Pancreas (tissue), 10 donors: ENCODE results near the gene SFMBT2. TPM values are rescaled to one million over a fixed set of nuclear protein-coding genes. Genes with fewer than 3 reads are reported as not detected.
"Not testable (repeated sequence)": the region's sequence is repeated elsewhere in the genome, so short reads cannot be mapped to it uniquely, and the experiment has no call there.

Source experiments
- ATAC-seq, 4 donors: fragments of 200-7000 bp; cut with Tn5 transposase; one replicate each; pipeline versions ENCODE4 v1.8.0 to v1.9.1; 2020; ENCODE audit warnings: mild to moderate bottlenecking in 4 of 4, moderate library complexity in 4 of 4
- DNase-seq, 6 donors: peaks; one replicate each; pipeline ENCODE4 v3.0.0-alpha.2; 2020
- FAIRE-seq: peaks from 2 replicates; lab custom pipeline; 2012; peaks lifted over from hg19 to GRCh38; lab: Jason Lieb, UNC
- H3K27ac ChIP-seq, 4 donors: fragments of 200-600 bp; sonication (generic); 1 replicate in 3 of 4; 2 replicates in 1 of 4; pipeline versions ENCODE4 v1.5.0 to v1.8.0; 2020
- H3K27me3 ChIP-seq, 4 donors: fragments of 200-600 bp; one replicate each; pipeline ENCODE4 v1.8.0; 2021
- H3K36me3 ChIP-seq, 3 donors: fragments of 200-600 bp; sonication (generic) in 1 of 3; one replicate each; pipeline versions ENCODE4 v1.5.0 to v1.8.0; 2020 to 2021
- H3K4me1 ChIP-seq, 3 donors: fragments of 200-600 bp; one replicate each; pipeline ENCODE4 v1.8.0; 2021
- H3K4me3 ChIP-seq, 4 donors: fragments of 200-600 bp; sonication (generic) in 2 of 4; one replicate each; pipeline versions ENCODE4 v1.5.0 to v1.8.0; 2020 to 2021
- H3K9me3 ChIP-seq, 4 donors: fragments of 200-600 bp; one replicate each; pipeline ENCODE4 v1.8.0; 2021
- WGBS, 2 donors: extraction: QIAGEN DNeasy Blood & Tissue Kit; methylation state at CpG; one replicate each; pipeline ENCODE4 v1.1.7; 2013; 5-methylcytosine and 5-hydroxymethylcytosine counted together
- intact Hi-C, 3 donors: fragments of 100-400 bp; cut with DNase I; formaldehyde crosslinking; loops; one replicate each; pipeline versions ENCODE4 v1.11.1 to v1.14.2; 2022
- polyA plus RNA-seq, 2 donors: library from polyadenylated mRNA; stranded (reverse); fragments of 200-250 nt; gene quantifications; one replicate each; pipeline ENCODE4 v1.2.3, GENCODE V29; 2013
- total RNA-seq, 6 donors: library from RNA; stranded (reverse); fragmentation: NEBNext Ultra II Directional in 4 of 6; extraction: Animal tissue kit (Norgen Biotek cat#: 25700) in 4 of 6; gene quantifications; one replicate each; pipeline versions ENCODE4 v1.2.1 to v1.2.4, GENCODE V29; 2021 to 2023
- TF ChIP-seq, protein P1 (sequence below), 4 donors: fragments of 200-600 bp; sonication (generic) in 3 of 4; IDR thresholded peaks; one replicate each; pipeline versions ENCODE4 v1.5.0 to v1.8.0; 2021; ENCODE audit warnings: antibody characterized with exemption in 4 of 4
- donor health status: healthy with polysubstance abuse.
- donor health status: DM: no; HTN: no; CAD: no; lungs with moderate emphysema.
- donor health status: DM: no; HTN: no; CAD: no.
- donor health status: control.
- donor health status: control.
- donor health status: Bipolar disorder and iron deficiency.
- donor health status: DM: yes; HTN: yes; CAD: no.
- donor health status: DM: no; HTN: no; CAD: no.
- donor health status: DM: no; HTN: no; CAD: no.
- donor health status: DM: yes; HTN: yes; CAD: no.

Gene SFMBT2
- total and polyA plus RNA-seq, 8 donors = 0.65 to 9.4 (median 1.9) TPM

DNA sequence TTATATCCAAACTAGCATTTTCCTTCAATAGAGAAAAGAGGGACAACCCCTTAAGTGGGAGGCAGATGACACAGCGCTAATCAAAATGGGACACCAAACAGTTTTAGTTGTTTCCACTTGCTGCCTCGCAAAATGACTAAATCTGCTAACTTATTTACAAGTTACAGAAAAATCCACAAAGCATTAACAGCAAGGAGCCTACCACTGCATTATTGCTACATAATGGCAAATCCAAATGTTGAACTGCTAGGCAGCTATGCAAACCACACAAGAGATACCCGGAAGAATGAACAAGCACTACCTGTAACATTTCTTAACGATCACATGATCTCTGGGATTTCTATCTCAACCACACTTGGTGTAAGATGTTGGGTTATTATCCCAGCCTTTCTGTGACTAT is 96.7 kb downstream of the SFMBT2 start:
- Histone ChIP-seq H3K4me1 (no peaks in the 10 kb centered on the region), H3K27ac (no peak overlapping the region), H3K9me3 (no peaks in the 10 kb centered on the region), H3K36me3 (no peaks in the 10 kb centered on the region), H3K4me3 (no peak overlapping the region), H3K27me3 (no peaks in the 10 kb centered on the region)
- DNase-seq (no peak), FAIRE-seq (no peak), ATAC-seq (no peak)
- intact Hi-C loops = no loop called here
- TF ChIP-seq, protein P1, sequence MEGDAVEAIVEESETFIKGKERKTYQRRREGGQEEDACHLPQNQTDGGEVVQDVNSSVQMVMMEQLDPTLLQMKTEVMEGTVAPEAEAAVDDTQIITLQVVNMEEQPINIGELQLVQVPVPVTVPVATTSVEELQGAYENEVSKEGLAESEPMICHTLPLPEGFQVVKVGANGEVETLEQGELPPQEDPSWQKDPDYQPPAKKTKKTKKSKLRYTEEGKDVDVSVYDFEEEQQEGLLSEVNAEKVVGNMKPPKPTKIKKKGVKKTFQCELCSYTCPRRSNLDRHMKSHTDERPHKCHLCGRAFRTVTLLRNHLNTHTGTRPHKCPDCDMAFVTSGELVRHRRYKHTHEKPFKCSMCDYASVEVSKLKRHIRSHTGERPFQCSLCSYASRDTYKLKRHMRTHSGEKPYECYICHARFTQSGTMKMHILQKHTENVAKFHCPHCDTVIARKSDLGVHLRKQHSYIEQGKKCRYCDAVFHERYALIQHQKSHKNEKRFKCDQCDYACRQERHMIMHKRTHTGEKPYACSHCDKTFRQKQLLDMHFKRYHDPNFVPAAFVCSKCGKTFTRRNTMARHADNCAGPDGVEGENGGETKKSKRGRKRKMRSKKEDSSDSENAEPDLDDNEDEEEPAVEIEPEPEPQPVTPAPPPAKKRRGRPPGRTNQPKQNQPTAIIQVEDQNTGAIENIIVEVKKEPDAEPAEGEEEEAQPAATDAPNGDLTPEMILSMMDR (IDR thresholded peaks at IDR 0.05) = no peak
- whole genome bisulfite sequencing, 2 donors = 76 to 86% methylated on average over 4 of the region's 4 CpGs

DNA sequence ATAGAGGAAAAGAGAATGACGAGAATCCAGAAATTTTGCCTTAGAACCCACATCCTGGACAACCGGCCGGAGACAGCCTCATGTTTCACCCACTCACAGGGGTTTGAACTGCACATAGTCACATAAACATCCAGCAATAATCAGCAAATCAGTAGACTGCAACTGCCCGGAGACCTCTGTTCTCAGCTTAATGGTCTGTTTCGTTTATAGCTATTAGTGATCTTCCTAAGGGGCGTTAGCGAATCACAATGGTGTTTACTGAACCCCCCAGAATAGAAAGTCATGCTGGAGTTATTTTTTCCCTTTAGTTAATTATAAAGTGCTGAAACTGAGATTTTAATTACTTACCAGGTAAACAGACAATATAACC is 98.4 kb downstream of the SFMBT2 start:
- DNase-seq = no peak
- Histone ChIP-seq H3K4me1 (no peaks in the 10 kb centered on the region), H3K27ac (no peak overlapping the region), H3K4me3 (no peak overlapping the region), H3K9me3 (no peaks in the 10 kb centered on the region), H3K36me3 (no peaks in the 10 kb centered on the region), H3K27me3 (no peaks in the 10 kb centered on the region)
- no peak for FAIRE-seq
- TF ChIP-seq, protein P1 (IDR thresholded peaks at IDR 0.05) = no peak
- intact Hi-C loops = no loop called here
- WGBS, 2 donors = 77 to 89% methylated on average over 7 of the region's 7 CpGs
- no peak for ATAC-seq

DNA sequence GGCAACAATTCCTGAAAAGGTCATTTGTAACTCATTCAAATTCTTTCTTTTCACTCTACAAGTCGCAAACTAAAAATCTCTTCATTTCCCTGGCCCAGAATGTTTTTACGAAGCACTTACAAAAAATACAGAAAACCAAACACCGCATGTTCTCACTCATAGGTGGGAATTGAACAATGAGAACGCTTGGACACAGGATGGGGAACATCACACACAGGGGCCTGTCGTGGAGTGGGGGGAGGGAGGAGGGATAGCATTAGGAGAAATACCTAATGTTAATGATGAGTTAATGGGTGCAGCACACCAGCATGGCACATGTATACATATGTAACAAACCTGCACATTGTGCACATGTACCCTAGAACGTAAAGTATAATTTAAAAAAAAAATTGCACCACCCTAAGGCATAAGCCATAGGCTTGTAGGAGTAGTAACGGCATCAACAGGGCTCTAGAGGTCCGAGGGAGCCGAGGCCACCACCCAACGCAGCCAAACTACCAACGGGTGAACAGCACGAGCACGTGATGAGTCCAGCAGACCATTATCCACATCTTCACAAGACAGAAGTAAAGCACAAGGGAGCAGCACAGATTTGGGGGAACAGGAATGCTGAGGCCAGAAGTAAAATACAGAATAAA is 98.9 kb downstream of the SFMBT2 start:
- H3K27ac ChIP-seq, H3K9me3 ChIP-seq, DNase-seq, H3K4me1 ChIP-seq, ATAC-seq, FAIRE-seq, H3K4me3 ChIP-seq, intact Hi-C loops, H3K36me3 ChIP-seq, H3K27me3 ChIP-seq: not testable (repeated sequence)
- 65 to 82% methylated on average over 13 of the region's 13 CpGs for WGBS, 2 donors

DNA sequence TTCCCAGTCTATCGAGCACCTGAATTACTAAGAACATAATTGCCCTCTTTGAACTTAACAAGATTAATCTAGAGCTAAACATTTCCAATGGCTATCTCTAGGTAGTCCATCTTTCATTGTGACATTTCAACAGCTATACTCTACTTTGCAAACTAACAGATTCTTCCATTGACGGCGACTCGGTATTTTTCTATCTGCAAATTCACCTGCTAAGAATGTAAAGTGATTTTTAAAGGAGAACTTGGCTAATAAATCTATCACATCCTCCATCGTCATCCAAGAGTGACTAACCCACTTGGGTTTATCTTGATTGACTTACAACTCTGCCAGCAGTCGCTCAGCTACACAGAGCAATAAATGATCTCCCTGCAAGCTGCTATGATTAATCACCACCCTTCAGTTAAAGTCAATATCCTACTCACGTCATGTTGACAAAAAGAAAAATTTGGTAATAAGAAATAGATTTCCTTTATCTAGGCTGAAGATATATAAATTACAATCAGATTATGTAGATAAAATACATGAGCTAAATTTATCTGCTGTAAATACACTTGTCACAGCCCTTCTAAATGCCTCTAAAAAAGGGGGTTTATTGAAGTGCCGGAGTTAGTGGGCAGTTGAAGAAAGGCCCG is 99.5 kb downstream of the SFMBT2 start:
- Histone ChIP-seq H3K9me3 (no peaks in the 10 kb centered on the region), H3K27ac (no peak overlapping the region), H3K4me1 (no peaks in the 10 kb centered on the region), H3K27me3 (no peaks in the 10 kb centered on the region), H3K4me3 (no peak overlapping the region), H3K36me3 (no peaks in the 10 kb centered on the region)
- TF ChIP-seq, protein P1 (IDR thresholded peaks at IDR 0.05) = no peak
- FAIRE-seq (no peak), ATAC-seq (peak in 2 of 4 donors; percentile 35 to 70), DNase-seq (no peak)
- 22 to 25% methylated on average over 9 of the region's 9 CpGs for WGBS, 2 donors
- intact Hi-C loops = no loop called here

DNA sequence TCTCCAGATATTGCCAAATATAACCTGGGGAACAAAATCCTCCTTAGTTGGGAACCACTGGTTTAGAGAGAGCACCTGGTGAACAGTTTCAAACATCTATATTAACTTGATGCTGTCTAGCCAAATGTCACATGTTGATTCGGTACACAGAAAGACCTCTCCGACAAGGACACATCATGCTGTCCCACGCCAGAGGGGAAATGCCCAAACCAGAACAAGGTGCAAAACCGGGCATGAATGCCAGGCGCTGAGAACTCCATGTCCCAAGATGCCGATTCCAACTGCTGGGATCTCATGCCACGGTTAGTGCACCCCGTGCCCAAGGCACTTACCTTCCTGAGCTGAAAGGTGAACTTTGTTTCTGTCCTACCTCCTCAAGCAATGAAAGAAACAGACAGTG is 100.8 kb downstream of the SFMBT2 start:
- no peaks in the 10 kb centered on the region for H3K9me3 ChIP-seq
- no peaks in the 10 kb centered on the region for H3K36me3 ChIP-seq
- DNase-seq (no peak), ATAC-seq (no peak), FAIRE-seq (no peak)
- WGBS, 2 donors = 77 to 92% methylated on average over 8 of the region's 8 CpGs
- no peaks in the 10 kb centered on the region for H3K4me1 ChIP-seq
- intact Hi-C loops = no loop called here
- H3K27me3 ChIP-seq = no peaks in the 10 kb centered on the region
- TF ChIP-seq, protein P1 (IDR thresholded peaks at IDR 0.05) = no peak
- H3K4me3 ChIP-seq = no peak overlapping the region
- no peak overlapping the region for H3K27ac ChIP-seq
